GM21528 (cell line): Measurements from ENCODE around the gene DNAJB2.

Source experiments
- ATAC-seq: cut with Tn5 transposase; IDR thresholded peaks from one replicate; pipeline ENCODE4 v1.9.1; 2021; ENCODE audit warnings: mild to moderate bottlenecking, moderate library complexity; ENCODE audit not compliant: unreplicated experiment, low FRiP score

The DNAJB2 gene

DNA sequence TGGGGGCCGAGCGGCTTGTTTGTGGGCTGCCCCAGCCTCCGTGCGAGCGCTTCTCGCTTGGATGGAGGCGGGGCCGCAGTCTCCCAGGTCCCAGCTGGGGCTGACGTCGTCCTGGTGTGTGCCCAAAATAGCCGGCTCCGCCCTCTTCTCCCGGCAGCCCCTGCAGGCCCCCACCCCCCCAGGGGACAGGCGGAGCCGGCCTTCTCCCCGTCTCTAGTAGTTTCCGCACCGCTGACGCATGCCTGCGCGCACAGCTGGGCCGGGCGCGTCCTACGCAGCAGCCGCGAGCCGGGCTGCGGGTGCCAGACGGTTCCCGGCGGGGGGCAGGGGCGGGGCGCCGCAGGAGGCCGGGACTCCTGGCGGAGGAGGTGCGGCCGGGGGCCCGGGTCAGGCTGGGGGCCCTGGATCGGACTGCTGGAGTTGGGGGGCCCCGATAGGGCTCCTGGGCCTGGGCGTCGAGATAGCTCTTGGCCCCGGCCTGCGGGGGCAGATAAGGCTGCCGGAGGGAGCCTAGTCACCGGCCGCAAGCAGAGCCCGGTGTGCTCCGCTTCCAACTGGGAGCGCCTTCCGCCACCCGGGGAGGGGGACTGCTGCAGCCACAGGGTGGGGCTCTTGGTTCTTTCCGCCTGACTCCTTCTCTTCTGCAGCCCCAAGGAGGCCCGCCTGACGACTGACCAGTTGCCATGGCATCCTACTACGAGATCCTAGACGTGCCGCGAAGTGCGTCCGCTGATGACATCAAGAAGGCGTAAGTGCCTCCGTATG, at the start of gene DNAJB2:
DNAJB2 (plus strand) TSS at position 216 of the 765 bp plus-strand sequence; CDS start at position 684, 468 bp downstream.
- ATAC-seq = peak; percentile 91

DNA sequence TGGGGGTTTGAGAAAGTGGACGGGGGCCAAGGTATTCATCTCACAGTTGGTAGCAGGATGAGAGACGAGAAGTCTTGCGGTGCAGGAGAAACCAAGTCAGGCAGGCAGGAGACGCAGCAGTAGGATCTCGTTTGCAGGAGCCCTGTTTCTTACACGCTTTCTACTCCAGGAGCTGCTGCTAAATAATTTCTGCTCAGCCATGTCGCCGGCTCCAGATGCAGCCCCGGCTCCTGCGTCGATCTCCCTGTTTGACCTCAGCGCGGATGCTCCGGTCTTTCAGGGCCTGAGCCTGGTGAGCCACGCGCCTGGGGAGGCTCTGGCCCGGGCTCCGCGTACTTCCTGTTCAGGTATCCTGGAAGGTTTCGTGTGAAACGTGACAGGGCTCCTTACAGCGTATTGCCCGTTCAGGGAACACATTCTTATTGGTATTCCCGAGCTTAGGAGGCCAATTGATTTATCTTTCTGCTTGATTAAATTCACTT, 49.1 kb upstream of the DNAJB2 start:
- no peak for ATAC-seq

DNA sequence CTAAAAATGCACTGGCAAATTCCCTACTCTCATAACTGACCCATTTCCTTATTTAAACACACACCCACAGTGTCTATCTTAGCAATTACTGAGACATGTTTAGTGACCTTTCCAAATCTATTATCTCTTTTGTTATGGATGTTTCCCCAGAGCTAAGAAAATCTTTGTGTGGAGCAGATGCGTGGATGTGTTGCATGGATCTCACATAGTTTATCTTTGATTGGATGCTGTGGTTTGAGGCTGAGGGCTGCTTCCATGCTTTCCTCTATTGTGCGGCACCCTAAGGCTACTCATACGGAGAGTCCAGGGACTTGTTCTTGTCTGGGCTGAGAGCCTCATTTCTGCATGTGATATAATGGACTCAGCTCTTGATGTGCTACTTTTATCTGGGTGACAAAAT, 44.8 kb upstream of the DNAJB2 start:
- no peak for ATAC-seq

DNA sequence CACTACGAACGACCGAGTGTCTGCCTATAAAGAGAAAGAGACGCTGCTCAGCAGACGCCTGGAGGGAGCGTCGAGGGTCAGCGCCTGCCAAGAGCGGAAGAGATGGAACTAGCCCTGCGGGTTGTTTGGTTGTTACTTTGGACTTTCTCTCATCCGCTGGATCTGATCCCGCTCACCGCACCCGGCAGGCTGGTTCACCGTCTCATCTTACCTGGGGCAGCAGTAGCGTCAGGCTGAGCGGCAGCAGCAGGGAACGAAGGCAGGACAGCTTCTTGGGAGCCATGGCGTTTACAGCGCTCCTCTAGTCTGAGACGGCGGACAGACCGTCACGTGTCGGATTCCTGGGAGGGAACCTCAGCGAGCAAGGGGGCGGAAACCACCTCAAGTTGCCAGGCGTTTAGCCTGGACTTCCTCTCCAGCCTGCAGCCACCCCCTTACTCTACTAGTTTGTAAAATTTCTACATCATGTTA, 35.8 kb upstream of the DNAJB2 start:
- ATAC-seq = no peak

DNA sequence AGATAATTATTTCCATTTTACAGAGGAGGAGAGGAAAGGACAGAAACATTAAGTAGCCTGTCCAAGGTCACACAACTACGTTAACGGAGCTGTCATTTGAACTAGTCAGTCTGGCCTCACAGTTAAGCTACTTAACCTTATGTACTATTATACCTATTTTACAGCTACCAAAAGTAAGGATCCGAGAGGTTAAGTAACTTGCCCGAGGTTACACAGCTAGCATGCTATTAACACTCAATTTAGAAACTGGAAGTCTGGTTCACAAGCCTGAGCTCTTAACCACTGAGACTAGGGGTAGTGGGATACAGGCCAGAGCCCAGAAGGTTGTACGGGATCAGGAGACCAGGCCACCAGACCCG, 34.4 kb upstream of the DNAJB2 start:
- no peak for ATAC-seq

DNA sequence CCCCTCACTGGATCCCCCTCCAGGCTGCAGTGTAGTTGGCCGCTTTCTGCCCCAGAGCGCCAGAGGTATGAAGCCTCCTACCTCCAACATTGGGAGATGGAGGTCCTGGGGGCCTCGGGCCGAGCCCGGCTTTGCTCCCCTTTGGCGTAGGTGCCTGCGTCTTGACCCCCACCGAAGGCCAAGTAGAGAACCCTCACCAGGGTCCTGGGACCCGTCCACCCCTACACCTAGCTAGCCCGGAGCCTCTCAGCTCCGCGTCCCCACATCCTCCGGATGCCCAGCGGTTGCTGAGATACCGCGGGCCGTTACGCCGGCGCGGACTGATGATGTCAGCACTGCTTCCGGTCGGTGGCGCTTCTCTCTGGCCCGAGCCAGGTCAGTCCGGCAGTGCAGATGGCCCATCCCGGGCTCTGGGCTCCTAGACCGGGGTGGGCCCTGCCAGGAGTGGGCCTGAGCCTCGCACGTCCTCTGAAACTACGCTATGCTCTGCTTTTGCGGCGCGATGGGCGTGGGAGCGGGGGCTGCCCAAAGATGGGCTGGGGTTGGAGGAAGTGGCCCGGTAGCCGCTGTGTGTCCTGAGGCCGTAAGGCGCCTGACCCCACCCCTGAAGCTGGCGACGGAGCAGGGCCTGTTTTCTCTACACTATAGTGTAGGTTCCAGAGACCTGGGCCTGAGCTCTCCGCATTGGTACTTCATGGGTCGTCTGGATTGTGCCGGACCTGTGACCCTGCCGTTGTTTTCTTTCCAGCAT, 33.8 kb upstream of the DNAJB2 start, which contains the start of the genes GLB1L and STK16:
GLB1L (minus strand) TSS at position 297 of the 751 bp plus-strand sequence. CDS start 1,871 bp downstream, outside the sequence.
STK16 (plus strand) TSS at position 332 of the 751 bp plus-strand sequence. CDS start 521 bp downstream, outside the sequence.
- ATAC-seq = peak; percentile 70

DNA sequence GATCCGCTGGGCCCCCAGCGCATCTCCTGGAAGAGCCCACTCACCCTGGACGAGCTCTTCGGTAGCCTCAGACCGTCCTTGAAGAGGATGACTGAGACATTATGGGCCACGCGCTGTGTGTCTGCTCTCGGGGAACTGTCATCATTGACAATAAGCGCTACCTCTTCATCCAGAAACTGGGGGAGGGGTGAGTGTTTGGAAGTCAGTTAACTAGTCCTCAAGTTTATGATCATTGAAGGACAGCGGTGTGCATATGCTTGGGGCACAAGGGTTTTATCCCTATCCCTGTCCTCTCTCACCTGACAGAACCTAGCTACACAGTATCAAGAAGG, 33.3 kb upstream of the DNAJB2 start:
- no peak for ATAC-seq

DNA sequence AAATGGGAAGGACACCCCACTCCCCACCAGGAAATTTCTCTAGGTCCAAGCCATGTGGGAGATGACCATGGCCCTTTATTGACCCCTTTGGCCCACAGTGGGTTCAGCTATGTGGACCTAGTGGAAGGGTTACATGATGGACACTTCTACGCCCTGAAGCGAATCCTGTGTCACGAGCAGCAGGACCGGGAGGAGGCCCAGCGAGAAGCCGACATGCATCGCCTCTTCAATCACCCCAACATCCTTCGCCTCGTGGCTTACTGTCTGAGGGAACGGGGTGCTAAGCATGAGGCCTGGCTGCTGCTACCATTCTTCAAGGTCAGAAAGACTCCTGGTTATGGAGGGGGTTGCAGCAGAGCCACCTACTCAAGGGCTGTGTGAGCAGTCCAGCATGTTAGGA, 32.6 kb upstream of the DNAJB2 start:
- no peak for ATAC-seq

DNA sequence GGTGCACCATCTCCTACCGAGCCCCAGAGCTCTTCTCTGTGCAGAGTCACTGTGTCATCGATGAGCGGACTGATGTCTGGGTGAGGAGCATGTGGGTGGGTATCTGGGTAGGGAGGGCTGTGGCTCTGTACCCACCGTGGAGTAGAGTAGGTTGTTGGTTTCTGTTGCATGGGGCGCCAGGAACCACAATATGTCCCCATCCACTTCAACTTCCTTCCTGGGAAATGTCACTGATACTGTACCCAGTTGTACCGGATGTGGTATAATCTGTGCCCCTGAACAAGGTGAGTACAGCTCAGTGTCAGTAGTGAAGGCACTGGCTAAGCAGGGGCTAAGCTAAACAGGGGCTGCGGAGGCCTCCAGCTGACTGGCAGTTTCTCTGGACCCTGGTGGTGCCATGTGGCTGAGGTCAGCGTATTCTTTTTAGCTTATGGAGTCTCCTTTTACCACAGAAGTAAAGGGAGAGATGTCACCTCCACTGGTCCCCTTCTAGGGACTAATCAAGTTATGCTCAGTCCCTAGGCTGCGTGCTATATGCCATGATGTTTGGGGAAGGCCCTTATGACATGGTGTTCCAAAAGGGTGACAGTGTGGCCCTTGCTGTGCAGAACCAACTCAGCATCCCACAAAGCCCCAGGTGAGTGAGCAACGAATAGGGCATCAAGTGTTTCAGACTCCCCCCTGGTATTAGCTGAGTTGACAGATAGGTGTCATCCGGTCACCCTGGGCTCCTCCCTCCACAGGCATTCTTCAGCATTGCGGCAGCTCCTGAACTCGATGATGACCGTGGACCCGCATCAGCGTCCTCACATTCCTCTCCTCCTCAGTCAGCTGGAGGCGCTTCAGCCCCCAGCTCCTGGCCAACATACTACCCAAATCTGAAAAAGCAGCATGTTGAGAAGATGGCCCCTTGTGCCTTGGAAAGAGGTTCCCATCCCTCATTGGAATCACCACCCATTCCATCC, 31.2 kb upstream of the DNAJB2 start:
- ATAC-seq = no peak

DNA sequence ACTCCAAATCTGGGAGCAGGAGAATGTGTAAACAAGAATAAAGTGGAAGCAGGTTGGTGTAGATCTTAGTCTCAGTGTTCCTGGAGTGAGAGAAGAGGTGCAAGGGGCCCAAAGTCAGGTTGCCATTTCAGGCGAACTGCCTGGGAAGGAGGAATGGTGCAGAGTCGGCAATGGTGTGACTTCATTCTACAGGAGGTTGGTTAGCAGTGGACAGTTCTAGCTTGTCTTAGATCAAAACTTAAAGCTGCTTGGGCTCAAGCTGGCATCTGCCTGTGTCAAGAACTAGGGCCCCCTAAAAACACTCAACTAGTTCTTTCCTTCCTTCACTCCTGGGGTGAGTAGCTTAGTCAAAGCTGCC, 30.3 kb upstream of the DNAJB2 start:
- no peak for ATAC-seq

DNA sequence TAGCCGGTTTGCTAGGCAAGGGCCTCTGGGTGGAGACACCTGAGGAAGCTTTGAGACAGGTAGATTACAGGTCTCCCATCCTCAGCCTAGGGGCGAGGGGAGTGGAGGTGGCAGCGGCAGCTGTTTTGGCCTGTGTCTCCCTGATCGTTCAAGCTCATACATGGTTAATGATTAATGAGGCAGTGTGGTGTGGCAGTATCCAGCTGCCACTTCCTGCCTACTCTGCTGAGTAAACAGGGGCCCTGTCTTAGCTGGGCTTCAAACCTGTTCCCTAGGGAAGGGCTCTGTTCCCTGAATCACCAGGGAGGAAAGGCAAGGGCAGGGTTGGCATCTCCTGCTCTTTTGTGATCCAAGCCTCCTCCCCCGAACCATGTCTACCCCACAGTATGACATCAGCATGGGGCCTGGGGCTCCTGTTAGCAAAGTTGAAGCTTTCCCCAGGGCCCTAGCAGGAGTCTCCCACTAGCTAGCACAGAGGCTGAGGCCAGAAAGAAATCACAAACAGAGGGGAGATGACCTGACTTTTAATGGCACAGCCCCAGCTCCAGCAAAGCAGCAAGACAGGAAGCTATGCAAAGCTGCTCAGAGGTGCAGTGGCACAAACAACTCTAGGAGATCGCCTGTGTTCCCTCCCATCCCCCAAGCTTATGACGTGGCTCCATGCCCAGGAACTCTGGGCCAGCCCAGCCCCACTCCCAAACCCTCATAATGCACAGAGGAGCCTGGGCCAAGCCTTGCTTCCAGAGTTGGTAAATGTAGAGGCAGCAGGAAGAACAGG, 29.8 kb upstream of the DNAJB2 start:
- peak; percentile 36 for ATAC-seq

DNA sequence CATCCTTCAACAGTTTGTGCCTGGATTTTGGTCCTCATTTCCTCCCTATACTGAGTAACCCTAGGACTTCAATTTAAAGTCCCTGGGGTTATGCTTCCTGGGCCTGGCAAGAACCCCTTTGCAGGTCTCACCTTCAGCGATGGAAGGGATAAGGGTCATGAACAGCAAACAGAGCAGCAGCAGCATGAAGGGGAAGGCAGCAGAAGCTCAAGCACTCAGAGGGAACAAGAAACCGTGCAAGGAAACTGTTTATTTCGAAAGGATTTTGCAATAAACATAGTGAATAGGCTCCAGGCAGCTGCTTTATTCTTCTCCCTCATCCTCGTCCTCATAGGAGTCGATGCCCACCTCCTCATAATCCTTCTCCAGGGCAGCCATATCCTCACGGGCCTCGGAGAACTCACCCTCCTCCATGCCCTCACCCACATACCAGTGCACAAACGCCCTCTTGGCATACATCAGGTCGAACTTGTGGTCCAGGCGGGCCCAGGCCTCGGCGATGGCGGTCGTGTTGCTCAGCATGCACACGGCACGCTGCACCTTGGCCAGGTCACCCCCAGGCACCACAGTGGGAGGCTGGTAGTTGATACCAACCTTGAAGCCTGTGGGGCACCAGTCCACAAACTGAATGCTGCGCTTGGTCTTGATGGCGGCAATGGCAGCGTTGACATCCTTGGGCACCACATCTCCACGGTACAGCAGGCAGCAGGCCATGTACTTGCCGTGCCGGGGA, 29.0 kb upstream of the DNAJB2 start:
- ATAC-seq = no peak

DNA sequence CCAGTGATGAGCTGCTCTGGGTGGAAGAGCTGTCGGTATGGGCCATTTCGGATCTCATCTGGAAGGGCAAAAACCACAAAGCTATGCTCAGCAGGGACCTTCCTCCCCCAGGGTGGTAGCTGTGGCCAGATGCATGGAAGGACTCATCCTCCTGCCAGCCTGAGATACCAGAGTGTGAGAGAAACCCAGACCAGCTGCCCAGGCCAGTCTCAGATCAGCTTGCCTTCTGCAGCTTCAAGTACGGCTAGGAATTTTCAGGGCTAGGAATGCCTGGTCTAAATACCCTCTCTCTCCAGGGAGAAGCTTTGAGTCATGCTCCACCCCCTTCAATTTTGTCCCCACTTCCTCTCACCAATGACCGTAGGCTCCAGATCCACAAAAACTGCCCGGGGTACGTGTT, 27.5 kb upstream of the DNAJB2 start:
- no peak for ATAC-seq

DNA sequence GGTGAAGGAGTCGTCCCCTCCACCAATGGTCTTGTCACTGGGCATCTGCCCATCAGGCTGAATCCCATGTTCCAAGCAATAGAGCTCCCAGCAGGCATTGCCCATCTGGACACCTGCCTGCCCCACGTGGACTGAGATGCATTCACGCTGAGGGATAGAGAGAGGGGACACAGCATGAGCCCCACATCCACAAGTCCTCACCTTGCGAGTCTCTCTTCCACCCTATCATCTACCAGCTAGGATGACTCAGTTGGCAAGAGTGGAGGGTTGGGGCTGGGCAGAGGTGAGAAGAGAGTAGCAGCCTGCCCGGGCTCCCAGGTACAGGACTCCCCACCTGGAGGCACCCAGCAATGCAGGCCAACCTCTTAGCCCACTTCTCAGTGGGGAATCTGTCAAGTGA, 27.1 kb upstream of the DNAJB2 start:
- no peak for ATAC-seq

DNA sequence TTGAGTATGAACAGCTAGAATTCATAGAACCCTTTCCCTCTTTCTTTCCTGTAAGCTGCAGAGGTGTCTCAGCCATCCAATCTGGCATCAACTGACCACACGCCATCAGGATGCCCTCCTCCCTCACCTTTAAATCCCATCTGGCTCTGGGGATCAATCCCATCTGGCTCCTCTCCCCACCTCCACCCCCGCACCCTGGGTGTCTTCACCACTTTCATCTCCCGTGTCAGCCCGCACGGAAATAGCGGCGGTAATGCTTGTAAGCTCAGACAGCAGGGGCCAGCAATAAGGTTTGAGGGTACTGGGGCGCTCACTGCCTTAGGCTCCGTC, 26.6 kb upstream of the DNAJB2 start:
- ATAC-seq = no peak

DNA sequence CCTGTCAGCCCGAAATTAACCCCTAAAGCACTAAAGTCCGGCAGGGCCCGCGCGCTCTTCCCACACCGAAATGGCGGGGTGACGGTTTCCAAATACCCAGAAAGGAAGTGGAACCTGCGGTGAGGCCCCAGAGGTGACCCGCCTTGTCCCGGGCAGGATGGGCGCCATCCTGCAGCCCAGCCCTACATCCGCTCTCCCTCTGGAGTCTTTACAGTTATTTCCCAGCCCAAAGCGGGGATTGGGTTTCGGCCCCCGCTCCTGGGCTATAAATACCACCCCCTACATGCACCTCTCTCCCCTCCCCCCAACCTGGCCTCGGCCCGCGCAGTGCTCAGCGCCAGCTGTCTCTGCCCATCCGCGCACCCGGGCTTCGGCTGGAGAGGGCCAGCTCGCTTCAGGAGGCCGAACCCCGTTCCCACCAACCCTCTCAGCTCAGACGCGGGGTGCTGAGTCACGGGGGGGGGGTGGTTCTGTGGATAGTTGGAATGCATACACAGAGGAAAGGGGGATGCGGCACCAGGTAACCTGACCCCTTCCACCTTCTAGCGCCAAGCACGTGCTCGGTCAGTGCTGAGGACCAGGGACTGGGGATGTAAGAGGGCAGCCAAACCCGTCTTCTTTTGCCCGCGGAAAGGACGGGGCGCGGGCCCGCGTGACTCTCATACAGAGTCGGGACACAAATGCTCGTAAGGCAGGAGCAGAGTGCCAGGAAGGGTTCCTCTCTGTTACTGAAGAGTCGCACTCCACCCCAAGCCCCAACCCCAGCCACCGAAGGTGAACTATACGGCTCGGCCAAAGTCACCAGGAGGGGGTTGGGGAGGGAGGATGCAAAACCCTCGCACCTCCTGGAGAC, 26.0 kb upstream of the DNAJB2 start, which contains the start of gene TUBA4B:
TUBA4B (plus strand) TSS at position 344 of the 853 bp plus-strand sequence; CDS start at position 509, 165 bp downstream.
- ATAC-seq = peak; percentile 20

DNA sequence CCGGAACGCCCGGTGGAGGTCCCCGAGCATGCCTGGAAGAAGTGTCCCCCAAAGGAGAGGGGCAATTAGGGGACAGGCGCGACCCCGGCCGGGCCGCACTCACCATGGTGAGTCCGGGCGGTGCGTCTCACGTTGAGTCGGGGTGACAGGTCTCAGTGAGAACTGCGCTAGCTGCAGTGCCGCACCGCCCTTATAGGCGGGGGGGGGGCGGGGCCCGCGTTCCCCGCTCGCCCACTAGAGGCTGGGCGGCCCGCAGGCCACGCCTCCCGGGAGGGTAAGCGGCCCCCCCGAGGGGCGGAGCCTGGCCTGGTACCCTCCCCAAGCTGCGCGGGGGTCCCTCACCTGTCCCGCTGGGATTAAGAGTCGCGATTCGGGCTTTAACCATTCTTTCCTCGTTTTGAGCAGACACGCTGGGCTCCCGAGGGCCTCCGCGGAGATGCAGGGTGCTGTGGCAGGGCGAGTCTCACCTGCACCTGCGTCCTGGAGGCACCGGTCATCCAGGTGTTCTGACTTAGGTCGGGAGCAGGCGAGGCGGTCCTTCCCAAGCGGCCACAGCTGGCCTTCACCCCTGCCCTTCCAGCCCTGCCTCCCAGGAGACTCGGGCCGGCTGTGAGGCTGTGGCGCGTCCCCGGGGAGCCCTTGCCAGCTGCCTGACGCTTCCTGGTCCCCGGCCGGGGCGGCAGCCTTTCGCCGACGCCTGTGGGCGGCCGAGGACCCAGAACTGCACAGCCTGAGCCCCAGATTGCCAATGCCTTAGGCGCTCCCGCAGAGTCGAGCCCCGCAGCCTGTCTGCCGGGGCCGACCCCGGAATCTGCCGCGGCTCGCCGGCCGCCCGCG, 25.2 kb upstream of the DNAJB2 start, which contains the start of gene TUBA4A:
TUBA4A (minus strand) TSS at position 166 of the 837 bp plus-strand sequence; CDS start at position 106, 60 bp downstream.
- ATAC-seq = peak; percentile 59
